Activated naive CD4-positive, alpha-beta T cell treated with anti-CD3 and anti-CD28 coated beads, Interleukin-2, amount 50 U/mL, for 72 hours (primary cell): ENCODE data around the gene EFCAB13. TPM values are rescaled to one million over a fixed set of nuclear protein-coding genes. Genes with fewer than 3 reads are reported as not detected.
"Not testable (repeated sequence)": the region's sequence is repeated elsewhere in the genome, so short reads cannot be mapped to it uniquely, and the experiment has no call there.

Experiments
- ATAC-seq, 2 donors: fragments of 150-1000 bp; cut with Tn5 transposase; 2 replicates each; pipeline ENCODE4 v1.10.0; 2021; ENCODE audit warnings: mild to moderate bottlenecking in 2 of 2, moderate library complexity in 2 of 2
- DNase-seq, 2 donors: peaks; one replicate each; pipeline ENCODE4 v3.0.0; 2021 to 2022; ENCODE audit warnings: low spot score in 2 of 2
- H3K27ac Mint-ChIP-seq, 2 donors: one replicate each; pipeline ENCODE4 v1.8.0; 2022; ENCODE audit warnings: mild to moderate bottlenecking in 2 of 2, mixed read lengths in 2 of 2
- H3K36me3 Mint-ChIP-seq, 2 donors: one replicate each; pipeline ENCODE4 v1.8.0; 2022; ENCODE audit warnings: mixed read lengths in 2 of 2
- H3K9me3 Mint-ChIP-seq, 2 donors: one replicate each; pipeline ENCODE4 v1.8.0; 2022; ENCODE audit warnings: mixed read lengths in 2 of 2
- total RNA-seq, 2 donors: library from RNA; stranded (reverse); gene quantifications; one replicate each; pipeline ENCODE4 v1.2.3, GENCODE V29; 2022

EFCAB13 gene
- total RNA-seq, 2 donors from 2014 or later = 3.8 to 6.8 TPM

- Mint-ChIP-seq H3K27ac (no peak overlapping the region), H3K36me3 (peaks cover 0 to 12% of the 10 kb centered on the region in 2 donors), H3K9me3 (no peaks in the 10 kb centered on the region)
- DNase-seq (no peak), ATAC-seq (no peak)
Observed at GRCh38 chr17:47465165-47465564, 141.4 kb downstream of the EFCAB13 start.

- ATAC-seq, DNase-seq, H3K27ac Mint-ChIP-seq, H3K36me3 Mint-ChIP-seq, H3K9me3 Mint-ChIP-seq: not testable (repeated sequence)
Observed at GRCh38 chr17:47466976-47467375, 143.2 kb downstream of the EFCAB13 start.

GRCh38 chr17:47470836-47471235 is 147.1 kb downstream of the EFCAB13 start:
- H3K27ac Mint-ChIP-seq = no peak overlapping the region
- peaks cover 0 to 3% of the 10 kb centered on the region in 2 donors for H3K36me3 Mint-ChIP-seq
- DNase-seq (no peak), ATAC-seq (no peak)
- no peaks in the 10 kb centered on the region for H3K9me3 Mint-ChIP-seq

GRCh38 chr17:47472073-47472472 is 148.3 kb downstream of the EFCAB13 start:
- ATAC-seq, H3K36me3 Mint-ChIP-seq, DNase-seq, H3K9me3 Mint-ChIP-seq, H3K27ac Mint-ChIP-seq: not testable (repeated sequence)

Other genes with a start within 250 kb of the EFCAB13 start
- gene CDC27, start 134.7 kb upstream of the EFCAB13 start, total RNA-seq = 100 to 1,000 TPM; 134 to 146 TPM
- gene MYL4, start 114.6 kb upstream of the EFCAB13 start, total RNA-seq = not detected
- under 1 TPM in 1 of 2 donors, not detected in 1; 0.10 TPM for gene ITGB3, start 70.1 kb upstream of the EFCAB13 start, total RNA-seq
- 100 to 1,000 TPM; 134 to 185 TPM for gene NPEPPS, start 207.2 kb downstream of the EFCAB13 start, total RNA-seq